Neural cell (in vitro differentiated cells): ENCODE data around the gene RBBP6. TPM values are rescaled to one million over a fixed set of nuclear protein-coding genes. Genes with fewer than 3 reads are reported as not detected.

Experiments used
- H2AFZ ChIP-seq: fragments of 200-600, 300-800 bp; sonication (generic), shearing (Covaris generic); 2 replicates; pipeline ENCODE4 v1.6.0; 2014; ENCODE audit warnings: low read depth, mild to moderate bottlenecking, antibody characterized with exemption, low read length, moderate library complexity
- H3F3A ChIP-seq: fragments of 200-600 bp; shearing (Covaris generic); 2 replicates; pipeline ENCODE4 v1.6.1; 2016; ENCODE audit warnings: mild to moderate bottlenecking, moderate library complexity, mixed read lengths, antibody characterized with exemption, low read length; ENCODE audit not compliant: insufficient read depth, poor library complexity, severe bottlenecking
- H3K27ac ChIP-seq: fragments of 200-600, 300-800 bp; sonication (generic), shearing (Covaris generic); 2 replicates; pipeline ENCODE4 v1.5.1; 2014; ENCODE audit warnings: mild to moderate bottlenecking, low read length, moderate library complexity
- H3K27me3 ChIP-seq: fragments of 300-800, 200-600 bp; sonication (generic), shearing (Covaris generic); 2 replicates; pipeline ENCODE4 v1.6.0; 2014; ENCODE audit warnings: mild to moderate bottlenecking, low read depth, low read length, moderate library complexity; ENCODE audit not compliant: insufficient read depth
- H3K36me3 ChIP-seq: fragments of 300-800, 200-600 bp; sonication (generic), shearing (Covaris generic); 2 replicates; pipeline ENCODE4 v1.5.1; 2014; ENCODE audit warnings: mild to moderate bottlenecking, antibody characterized with exemption, low read length, moderate library complexity; ENCODE audit not compliant: insufficient read depth
- H3K4me2 ChIP-seq: fragments of 300-800, 200-600 bp; sonication (generic), shearing (Covaris generic); 2 replicates; pipeline ENCODE4 v1.6.0; 2014; ENCODE audit warnings: mild to moderate bottlenecking, low read length
- H3K4me3 ChIP-seq: fragments of 300-800, 200-600 bp; sonication (generic), shearing (Covaris generic); 2 replicates; pipeline ENCODE4 v1.5.1; 2014; ENCODE audit warnings: mild to moderate bottlenecking, low read length, moderate library complexity
- H3K79me2 ChIP-seq: fragments of 200-600 bp; shearing (Covaris generic); replicated peaks from 2 replicates; pipeline ENCODE4 v1.6.0; 2014; ENCODE audit warnings: mild to moderate bottlenecking, low read length, moderate library complexity; ENCODE audit not compliant: insufficient read depth
- H3K9ac ChIP-seq: fragments of 300-800, 200-600 bp; sonication (generic), shearing (Covaris generic); 2 replicates; pipeline ENCODE4 v1.6.1; 2016; ENCODE audit warnings: mild to moderate bottlenecking, low read length, mixed read lengths
- H3K9me2 ChIP-seq: fragments of 200-600 bp; shearing (Covaris generic); 2 replicates; pipeline ENCODE4 v1.6.1; 2016; ENCODE audit warnings: mild to moderate bottlenecking, low read length, mixed read lengths; ENCODE audit not compliant: insufficient read depth
- H3K9me3 ChIP-seq: fragments of 200-600, 300-800 bp; sonication (generic), shearing (Covaris generic); 2 replicates; pipeline ENCODE4 v1.6.1; 2016; ENCODE audit warnings: mild to moderate bottlenecking, mixed run types, low read length, moderate library complexity, mixed read lengths
- H4K20me1 ChIP-seq: fragments of 200-600 bp; shearing (Covaris generic); 2 replicates; pipeline ENCODE4 v1.6.1; 2016; ENCODE audit warnings: mild to moderate bottlenecking, mixed run types; ENCODE audit not compliant: insufficient read depth
- EP300 ChIP-seq: fragments of 450-650 bp; conservative IDR thresholded peaks from 2 replicates; pipeline ENCODE4 v1.6.1; 2014; ENCODE audit warnings: antibody characterized with exemption, mild to moderate bottlenecking, moderate library complexity; ENCODE audit not compliant: poor library complexity, severe bottlenecking
- EZH2 ChIP-seq: fragments of 200-600, 300-800 bp; shearing (Covaris generic), sonication (generic); IDR thresholded peaks from 2 replicates; pipeline ENCODE4 v1.6.1; 2014; ENCODE audit warnings: antibody characterized with exemption, low read length, borderline replicate concordance, mild to moderate bottlenecking; ENCODE audit not compliant: insufficient read depth, poor library complexity, severe bottlenecking
- MXI1 ChIP-seq: fragments of 450-650 bp; conservative IDR thresholded peaks from 2 replicates; pipeline ENCODE4 v1.6.1; 2014; ENCODE audit warnings: antibody characterized with exemption, mild to moderate bottlenecking; ENCODE audit not compliant: poor library complexity, severe bottlenecking
- POLR2AphosphoS5 ChIP-seq: IDR thresholded peaks from 2 replicates; pipeline ENCODE4 v1.6.1; 2012
- RAD21 ChIP-seq: fragments of 450-650 bp; conservative IDR thresholded peaks from 2 replicates; pipeline ENCODE4 v1.6.1; 2014; ENCODE audit warnings: antibody characterized with exemption, mild to moderate bottlenecking, moderate library complexity
- SMC3 ChIP-seq: fragments of 450-650 bp; conservative IDR thresholded peaks from 2 replicates; pipeline ENCODE4 v1.6.1; 2014; ENCODE audit warnings: antibody characterized with exemption, mild to moderate bottlenecking, moderate library complexity; ENCODE audit not compliant: poor library complexity
- TAF1 ChIP-seq: IDR thresholded peaks from 2 replicates; pipeline ENCODE4 v1.6.1; 2012; ENCODE audit warnings: low read depth
- polyA plus RNA-seq: library from polyadenylated mRNA; depleted of rRNA; stranded (reverse); fragments of >200 nt; gene quantifications from 2 replicates; pipeline ENCODE4 v1.2.3, GENCODE V29; 2014
- TF ChIP-seq, protein P1 (sequence below): IDR thresholded peaks from 2 replicates; pipeline ENCODE4 v1.6.1; 2012; ENCODE audit warnings: borderline replicate concordance
- TF ChIP-seq, protein P2 (sequence below): fragments of 450-650 bp; IDR thresholded peaks from 2 replicates; pipeline ENCODE4 v1.5.1; 2014; ENCODE audit warnings: antibody characterized with exemption, mild to moderate bottlenecking, moderate library complexity; ENCODE audit not compliant: poor library complexity, severe bottlenecking

Gene RBBP6
- polyA plus RNA-seq, 1 donor from 2014 or later = 75.5 TPM

DNA sequence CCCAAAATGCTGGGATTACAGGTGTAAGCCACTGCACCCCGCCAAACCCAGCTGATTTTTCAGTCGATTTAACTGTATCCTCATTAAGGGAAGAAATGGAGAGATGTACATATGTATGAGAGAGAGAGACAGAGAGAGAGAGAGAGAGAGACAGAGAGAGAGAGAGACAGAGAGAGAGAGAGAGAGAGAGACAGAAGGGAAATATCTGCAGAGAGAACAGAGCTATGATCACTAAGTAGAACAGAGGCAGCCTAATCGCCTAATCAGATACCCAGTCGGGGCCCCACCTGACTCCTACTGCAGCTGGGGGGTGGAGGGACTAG, 70.0 kb downstream of the RBBP6 start:
- Histone ChIP-seq H3K4me2 (peak overlapping the region; percentile 52), H3K9ac (peak overlapping the region; percentile 77)

DNA sequence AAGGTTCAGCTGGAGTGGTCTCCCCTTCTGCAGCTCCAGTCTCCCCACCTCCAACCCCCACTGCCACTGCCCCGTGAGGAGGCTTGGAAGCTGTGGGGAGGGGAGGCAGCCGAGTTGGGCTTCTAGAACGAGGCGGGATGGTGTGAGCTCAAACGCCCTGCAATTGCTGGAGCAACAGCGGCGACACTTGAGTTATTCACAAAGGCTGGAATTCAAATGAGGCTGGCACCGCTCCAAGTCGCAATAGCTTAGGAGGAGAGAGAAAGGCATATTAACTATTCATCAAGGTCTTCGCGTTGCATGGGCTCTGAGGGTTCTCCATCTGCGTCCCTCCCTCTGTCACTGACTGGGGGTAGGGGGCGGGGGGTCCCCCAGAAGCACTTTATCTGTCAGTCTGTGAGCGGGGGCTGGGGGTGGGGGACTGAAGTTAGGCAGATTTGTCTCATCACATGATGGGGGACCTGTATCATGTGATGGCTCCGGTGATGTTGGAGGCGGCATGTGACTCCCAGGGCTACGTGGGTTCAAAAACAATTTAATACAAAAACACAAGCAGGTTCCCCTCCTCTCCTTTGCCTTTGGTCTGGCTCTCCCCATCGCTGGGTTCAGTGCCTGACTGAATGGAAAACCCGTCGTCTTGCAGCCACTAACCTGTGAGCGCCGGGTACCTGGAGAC, 70.5 kb downstream of the RBBP6 start:
- peak overlapping the region; percentile 97 for H2AFZ ChIP-seq
- no peaks in the 10 kb centered on the region for H4K20me1 ChIP-seq
- peak overlapping the region; percentile 52 for H3K4me2 ChIP-seq
- H3K79me2 ChIP-seq = no peaks in the 10 kb centered on the region
- H3K4me3 ChIP-seq = peak overlapping the region; percentile 75
- H3K9ac ChIP-seq = peak overlapping the region; percentile 77
- no peaks in the 10 kb centered on the region for H3K9me2 ChIP-seq
- peak overlapping the region; percentile 90 for H3K27ac ChIP-seq
- no peaks in the 10 kb centered on the region for H3F3A ChIP-seq
- TF ChIP-seq EP300 (peak; percentile 48), SMC3 (peak; percentile 40), POLR2AphosphoS5 (peak; percentile 69), TAF1 (peak; percentile 56), EZH2 (no peak), MXI1 (peak; percentile 41), RAD21 (peak; percentile 43)
- TF ChIP-seq, protein P1, sequence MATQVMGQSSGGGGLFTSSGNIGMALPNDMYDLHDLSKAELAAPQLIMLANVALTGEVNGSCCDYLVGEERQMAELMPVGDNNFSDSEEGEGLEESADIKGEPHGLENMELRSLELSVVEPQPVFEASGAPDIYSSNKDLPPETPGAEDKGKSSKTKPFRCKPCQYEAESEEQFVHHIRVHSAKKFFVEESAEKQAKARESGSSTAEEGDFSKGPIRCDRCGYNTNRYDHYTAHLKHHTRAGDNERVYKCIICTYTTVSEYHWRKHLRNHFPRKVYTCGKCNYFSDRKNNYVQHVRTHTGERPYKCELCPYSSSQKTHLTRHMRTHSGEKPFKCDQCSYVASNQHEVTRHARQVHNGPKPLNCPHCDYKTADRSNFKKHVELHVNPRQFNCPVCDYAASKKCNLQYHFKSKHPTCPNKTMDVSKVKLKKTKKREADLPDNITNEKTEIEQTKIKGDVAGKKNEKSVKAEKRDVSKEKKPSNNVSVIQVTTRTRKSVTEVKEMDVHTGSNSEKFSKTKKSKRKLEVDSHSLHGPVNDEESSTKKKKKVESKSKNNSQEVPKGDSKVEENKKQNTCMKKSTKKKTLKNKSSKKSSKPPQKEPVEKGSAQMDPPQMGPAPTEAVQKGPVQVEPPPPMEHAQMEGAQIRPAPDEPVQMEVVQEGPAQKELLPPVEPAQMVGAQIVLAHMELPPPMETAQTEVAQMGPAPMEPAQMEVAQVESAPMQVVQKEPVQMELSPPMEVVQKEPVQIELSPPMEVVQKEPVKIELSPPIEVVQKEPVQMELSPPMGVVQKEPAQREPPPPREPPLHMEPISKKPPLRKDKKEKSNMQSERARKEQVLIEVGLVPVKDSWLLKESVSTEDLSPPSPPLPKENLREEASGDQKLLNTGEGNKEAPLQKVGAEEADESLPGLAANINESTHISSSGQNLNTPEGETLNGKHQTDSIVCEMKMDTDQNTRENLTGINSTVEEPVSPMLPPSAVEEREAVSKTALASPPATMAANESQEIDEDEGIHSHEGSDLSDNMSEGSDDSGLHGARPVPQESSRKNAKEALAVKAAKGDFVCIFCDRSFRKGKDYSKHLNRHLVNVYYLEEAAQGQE = no peak
- TF ChIP-seq, protein P2, sequence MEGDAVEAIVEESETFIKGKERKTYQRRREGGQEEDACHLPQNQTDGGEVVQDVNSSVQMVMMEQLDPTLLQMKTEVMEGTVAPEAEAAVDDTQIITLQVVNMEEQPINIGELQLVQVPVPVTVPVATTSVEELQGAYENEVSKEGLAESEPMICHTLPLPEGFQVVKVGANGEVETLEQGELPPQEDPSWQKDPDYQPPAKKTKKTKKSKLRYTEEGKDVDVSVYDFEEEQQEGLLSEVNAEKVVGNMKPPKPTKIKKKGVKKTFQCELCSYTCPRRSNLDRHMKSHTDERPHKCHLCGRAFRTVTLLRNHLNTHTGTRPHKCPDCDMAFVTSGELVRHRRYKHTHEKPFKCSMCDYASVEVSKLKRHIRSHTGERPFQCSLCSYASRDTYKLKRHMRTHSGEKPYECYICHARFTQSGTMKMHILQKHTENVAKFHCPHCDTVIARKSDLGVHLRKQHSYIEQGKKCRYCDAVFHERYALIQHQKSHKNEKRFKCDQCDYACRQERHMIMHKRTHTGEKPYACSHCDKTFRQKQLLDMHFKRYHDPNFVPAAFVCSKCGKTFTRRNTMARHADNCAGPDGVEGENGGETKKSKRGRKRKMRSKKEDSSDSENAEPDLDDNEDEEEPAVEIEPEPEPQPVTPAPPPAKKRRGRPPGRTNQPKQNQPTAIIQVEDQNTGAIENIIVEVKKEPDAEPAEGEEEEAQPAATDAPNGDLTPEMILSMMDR = no peak
- no peaks in the 10 kb centered on the region for H3K27me3 ChIP-seq
- no peaks in the 10 kb centered on the region for H3K36me3 ChIP-seq
- H3K9me3 ChIP-seq = no peaks in the 10 kb centered on the region

More for the DNA sequence above, 70.0 kb downstream of the RBBP6 start:
- no peaks in the 10 kb centered on the region for H3K27me3 ChIP-seq
- no peaks in the 10 kb centered on the region for H4K20me1 ChIP-seq
- no peaks in the 10 kb centered on the region for H3K36me3 ChIP-seq
- no peaks in the 10 kb centered on the region for H3K9me2 ChIP-seq
- peak overlapping the region; percentile 75 for H3K4me3 ChIP-seq
- peak overlapping the region; percentile 90 for H3K27ac ChIP-seq
- TF ChIP-seq, protein P1 = no peak
- no peak for TF ChIP-seq TAF1
- TF ChIP-seq, protein P2 = no peak
- TF ChIP-seq MXI1 = no peak
- no peak for TF ChIP-seq RAD21
- no peak for TF ChIP-seq SMC3
- TF ChIP-seq EP300 = no peak
- TF ChIP-seq EZH2 = no peak
- TF ChIP-seq POLR2AphosphoS5 = no peak
- no peaks in the 10 kb centered on the region for H3F3A ChIP-seq
- peak overlapping the region; percentile 97 for H2AFZ ChIP-seq
- H3K79me2 ChIP-seq = no peaks in the 10 kb centered on the region
- no peaks in the 10 kb centered on the region for H3K9me3 ChIP-seq
